Rectal smooth muscle tissue (tissue), 1 donor: ENCODE measurements around the gene KCNJ4.
"Not testable (repeated sequence)": the region's sequence is repeated elsewhere in the genome, so short reads cannot be mapped to it uniquely, and the experiment has no call there.

Source experiments
- H3K27ac ChIP-seq: one replicate; pipeline ENCODE4 v1.7.0; 2013; ENCODE audit warnings: low read depth, low read length, inconsistent platforms
- H3K27me3 ChIP-seq: one replicate; pipeline ENCODE4 v1.7.0; 2013; ENCODE audit warnings: low read length; ENCODE audit not compliant: control insufficient read depth, insufficient read depth
- H3K36me3 ChIP-seq: one replicate; pipeline ENCODE4 v1.7.0; 2013; ENCODE audit warnings: low read length; ENCODE audit not compliant: control insufficient read depth, insufficient read depth
- H3K4me1 ChIP-seq: one replicate; pipeline ENCODE4 v1.7.0; 2013; ENCODE audit warnings: low read length; ENCODE audit not compliant: control insufficient read depth, insufficient read depth
- H3K4me3 ChIP-seq: one replicate; pipeline ENCODE4 v1.7.0; 2013; ENCODE audit warnings: low read length
- H3K9ac ChIP-seq: one replicate; pipeline ENCODE4 v1.7.0; 2013; ENCODE audit warnings: low read length

The KCNJ4 gene

DNA sequence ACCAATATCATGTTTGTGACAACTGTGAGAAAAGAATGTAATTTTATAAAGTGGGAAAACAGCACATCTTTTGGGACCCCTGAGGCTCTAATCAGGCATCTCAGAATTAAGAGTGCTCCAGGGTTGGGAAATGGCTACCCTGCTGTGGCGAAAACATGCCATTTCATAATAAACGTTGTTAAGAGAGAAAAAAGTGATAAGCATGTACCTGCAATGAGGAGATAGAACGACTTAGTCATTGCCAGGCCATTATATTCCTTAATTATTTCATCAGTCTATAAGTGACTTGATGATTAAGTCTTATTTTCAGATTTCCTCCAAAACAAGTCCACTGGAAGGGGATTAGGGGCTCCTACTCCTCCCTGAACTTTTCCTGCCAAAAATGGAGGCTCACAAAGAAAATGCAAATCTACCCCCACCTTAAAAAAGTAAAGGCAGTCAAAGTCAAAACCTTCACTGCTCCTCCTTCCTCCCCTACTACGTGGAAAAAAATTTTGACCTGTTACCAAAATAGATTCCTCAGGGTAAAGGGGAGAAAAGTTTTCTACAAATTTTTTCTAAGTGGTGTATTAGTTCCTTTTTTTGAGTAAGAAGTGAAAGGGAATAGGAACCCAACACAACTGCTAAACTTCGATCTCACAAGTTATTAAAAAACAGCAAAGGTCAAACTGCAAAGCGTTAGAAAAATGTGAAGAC lies 59.9 kb downstream of the KCNJ4 start:
- not testable (repeated sequence) for H3K27me3 ChIP-seq, H3K36me3 ChIP-seq, H3K4me3 ChIP-seq, H3K4me1 ChIP-seq, H3K27ac ChIP-seq, H3K9ac ChIP-seq

DNA sequence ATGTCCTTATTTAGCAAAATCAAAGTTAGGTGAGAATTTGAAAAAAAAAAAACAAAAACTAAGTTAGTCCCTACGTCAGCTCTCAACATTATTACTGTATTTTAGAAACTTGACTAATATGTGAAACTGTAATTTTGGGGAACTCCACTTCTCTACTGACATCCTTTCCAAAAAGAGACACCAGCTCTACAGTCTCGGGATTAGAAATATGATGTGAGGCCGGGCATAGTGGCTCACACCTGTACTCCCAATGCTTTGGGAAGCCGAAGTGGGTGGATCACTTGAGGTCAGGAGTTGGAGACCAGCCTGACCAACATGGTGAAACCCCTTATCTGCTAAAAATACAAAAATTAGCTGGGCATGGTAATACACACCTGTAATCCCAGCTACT lies 65.6 kb downstream of the KCNJ4 start:
- H3K36me3 ChIP-seq, H3K27me3 ChIP-seq, H3K4me1 ChIP-seq, H3K27ac ChIP-seq, H3K4me3 ChIP-seq, H3K9ac ChIP-seq: not testable (repeated sequence)

DNA sequence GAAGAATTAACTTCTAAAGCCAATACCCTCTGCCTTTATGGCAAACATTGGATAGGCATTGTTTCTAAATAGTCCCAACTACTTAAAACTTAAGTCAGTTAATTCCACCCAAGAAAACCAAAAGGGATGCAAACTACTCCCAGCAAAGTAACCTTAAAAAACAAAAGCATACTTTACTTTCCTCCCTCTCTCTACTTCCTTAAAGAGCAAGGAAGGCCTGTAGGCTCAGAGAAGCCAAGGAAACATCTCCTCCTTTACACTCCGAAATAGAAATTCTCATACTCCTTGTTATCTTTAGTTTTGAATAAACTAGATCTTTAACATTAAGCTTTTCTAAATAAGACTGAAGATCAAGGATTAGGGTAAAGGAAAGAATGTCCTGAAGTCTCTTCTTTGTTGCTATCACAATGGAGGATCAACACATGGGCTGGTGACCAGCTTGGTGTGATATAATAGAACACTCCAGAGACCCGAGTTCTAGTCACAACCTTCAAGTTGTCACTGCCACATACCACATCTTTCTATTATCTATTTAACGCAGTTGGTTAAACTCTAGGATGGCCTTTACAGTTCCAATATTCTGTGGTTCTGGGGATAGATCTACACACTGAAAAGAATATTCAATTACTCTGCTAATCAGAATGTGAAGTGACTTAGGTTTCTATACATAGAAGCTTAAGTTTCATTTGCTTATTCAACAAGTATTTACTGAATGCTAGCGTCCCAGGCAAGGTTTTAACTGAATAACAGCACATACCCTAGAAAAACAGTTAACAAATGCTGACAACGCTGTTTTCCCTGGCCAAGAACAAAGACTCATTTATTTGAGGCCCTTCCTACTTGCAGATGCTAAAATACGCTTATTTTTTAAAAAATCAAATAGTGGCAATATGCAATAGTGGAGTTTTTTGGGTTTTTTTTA lies 66.2 kb downstream of the KCNJ4 start:
- H3K27ac ChIP-seq, H3K27me3 ChIP-seq, H3K9ac ChIP-seq, H3K4me3 ChIP-seq, H3K4me1 ChIP-seq, H3K36me3 ChIP-seq: not testable (repeated sequence)

DNA sequence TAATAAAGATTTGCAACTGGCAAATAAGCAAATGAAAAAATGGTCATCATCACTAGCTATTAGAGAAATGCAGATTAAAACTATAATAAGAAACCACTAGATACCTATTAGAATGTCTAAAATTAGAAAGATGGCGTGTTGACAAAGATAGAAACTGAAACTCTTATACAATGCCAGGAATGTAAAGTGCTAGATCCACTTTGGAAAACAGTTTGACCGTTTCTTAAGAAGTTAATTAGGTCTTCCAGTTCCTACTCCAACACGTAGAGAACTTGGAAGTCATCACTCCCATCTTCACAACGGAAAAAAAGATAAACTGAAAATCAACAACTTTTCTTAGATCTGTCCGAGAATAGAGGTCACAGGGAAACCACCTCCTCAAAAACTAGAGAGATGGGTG lies 68.1 kb downstream of the KCNJ4 start:
- H3K27ac ChIP-seq, H3K4me1 ChIP-seq, H3K4me3 ChIP-seq, H3K9ac ChIP-seq, H3K36me3 ChIP-seq, H3K27me3 ChIP-seq: not testable (repeated sequence)

DNA sequence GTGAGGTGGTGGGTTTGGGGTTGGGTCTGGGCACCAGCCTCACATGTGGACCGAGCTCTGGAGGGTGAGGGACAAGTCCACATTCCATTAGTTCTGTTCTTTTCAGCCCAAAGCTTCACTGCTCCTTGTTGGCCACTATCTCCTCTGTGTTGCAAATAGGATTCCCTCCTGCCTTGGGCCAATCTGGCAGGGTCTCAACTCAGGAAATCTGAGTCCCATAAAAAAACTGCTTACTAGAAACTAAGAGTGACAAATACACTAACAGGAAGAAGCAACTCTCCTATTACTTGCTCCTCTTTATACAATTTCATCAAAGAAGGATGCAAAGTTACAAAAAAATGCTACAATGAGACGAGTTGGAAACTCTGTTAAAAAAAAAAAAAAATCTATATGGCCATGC lies 71.6 kb downstream of the KCNJ4 start:
- no peaks in the 10 kb centered on the region for H3K36me3 ChIP-seq
- H3K27ac ChIP-seq: no peak overlapping the region
- H3K4me3 ChIP-seq: no peak overlapping the region
- H3K4me1 ChIP-seq: no peaks in the 10 kb centered on the region
- no peak overlapping the region for H3K9ac ChIP-seq
- no peaks in the 10 kb centered on the region for H3K27me3 ChIP-seq

DNA sequence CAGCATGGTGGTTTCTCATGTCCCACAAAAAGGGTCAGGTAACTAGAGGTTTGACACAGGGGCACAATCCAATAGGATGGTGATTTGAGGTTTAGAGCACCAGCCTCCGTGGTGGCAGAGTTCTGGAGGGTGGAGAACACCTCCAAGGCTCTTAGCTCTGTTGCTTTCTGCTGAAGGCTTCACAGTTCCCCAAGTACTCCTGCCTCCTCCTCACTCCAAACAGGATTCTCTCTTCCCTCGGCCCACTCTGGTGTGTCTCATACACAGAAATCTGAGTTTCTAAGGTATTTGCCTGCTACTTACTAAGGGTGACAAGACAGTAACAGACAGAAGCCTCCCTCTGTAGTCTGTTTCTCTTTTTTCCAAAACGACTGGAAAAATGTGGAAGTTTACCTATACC lies 73.6 kb downstream of the KCNJ4 start:
- H3K27me3 ChIP-seq, H3K4me1 ChIP-seq, H3K27ac ChIP-seq, H3K4me3 ChIP-seq, H3K36me3 ChIP-seq, H3K9ac ChIP-seq: not testable (repeated sequence)
